Raji (cell line): ENCODE data around the gene KCNJ4.

Experiments
- POLR2A ChIP-seq: IDR thresholded peaks from 2 replicates; pipeline ENCODE4 v1.6.1; 2011; ENCODE audit warnings: low read depth, low read length, control low read depth; ENCODE audit not compliant: insufficient read depth

The KCNJ4 gene

GRCh38 chr22:38455076-38455529, at the start of gene KCNJ4:
KCNJ4 (minus strand) TSS chr22:38455199; CDS start chr22:38428132, 27,067 bp downstream.
- TF ChIP-seq POLR2A: no peak

- no peak for TF ChIP-seq POLR2A
Measured at GRCh38 chr22:38503021-38503420, 48.0 kb upstream of the KCNJ4 start.

DNA sequence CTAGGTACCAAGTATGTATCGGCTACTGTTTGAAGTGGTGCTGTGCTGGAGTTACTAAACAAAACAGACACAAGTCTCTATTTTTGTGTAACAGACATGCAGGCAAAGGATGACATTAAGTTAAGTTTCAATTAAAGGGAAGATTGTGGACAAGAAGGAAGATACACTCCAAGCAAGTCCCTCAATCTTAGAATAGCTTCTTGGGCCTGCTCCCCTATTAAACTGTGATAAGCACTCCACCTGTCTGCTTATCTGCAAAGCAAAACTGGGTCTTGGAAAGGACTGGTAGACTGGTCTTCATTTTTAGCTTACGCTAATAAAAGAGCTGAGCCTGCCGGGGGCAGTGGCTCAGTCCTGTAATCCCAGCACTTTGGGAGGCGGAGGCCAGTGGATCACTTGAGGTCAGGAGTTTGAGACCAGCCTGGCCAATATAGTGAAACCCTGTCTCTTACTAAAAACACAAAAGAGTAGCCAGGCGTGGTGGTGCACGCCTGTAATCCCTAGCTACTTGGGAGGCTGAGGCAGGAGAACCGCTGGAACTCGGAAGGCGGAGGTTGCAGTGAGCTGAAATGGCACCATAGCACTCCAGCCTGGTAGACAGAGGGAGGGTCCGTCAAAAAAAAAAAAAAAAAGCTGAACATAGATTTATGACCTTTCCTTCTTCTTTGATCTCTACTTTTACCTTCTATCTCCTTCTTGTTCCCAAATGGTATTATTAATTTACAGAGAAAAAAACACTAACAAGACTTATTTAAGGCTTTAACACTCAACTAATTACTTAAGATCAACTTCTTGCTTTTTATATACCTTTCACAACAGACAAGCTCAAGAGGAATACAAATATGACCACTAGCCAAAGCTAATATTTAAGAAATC, 47.0 kb upstream of the KCNJ4 start:
- TF ChIP-seq POLR2A: no peak

GRCh38 chr22:38497869-38498268, 42.9 kb upstream of the KCNJ4 start:
- TF ChIP-seq POLR2A: no peak

GRCh38 chr22:38494939-38495338, 39.9 kb upstream of the KCNJ4 start:
- no peak for TF ChIP-seq POLR2A

DNA sequence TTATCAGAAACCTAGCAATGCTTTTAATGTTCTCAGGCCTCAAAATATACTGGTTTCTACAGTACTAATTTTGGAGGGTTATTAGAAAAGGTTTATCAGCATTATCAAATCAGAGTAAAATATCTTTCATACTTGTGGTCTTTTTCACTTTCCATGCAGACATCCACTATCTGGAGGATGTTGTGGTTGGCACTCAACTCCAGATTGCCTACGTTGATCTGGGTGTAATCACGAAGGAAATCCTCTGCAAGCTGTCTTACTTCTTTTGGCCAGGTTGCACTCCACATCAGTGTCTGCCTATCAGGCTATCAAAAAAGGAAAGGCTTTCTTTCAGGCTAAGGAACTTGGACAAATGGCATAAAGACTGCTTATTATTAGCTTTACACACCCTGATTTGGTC, 39.5 kb upstream of the KCNJ4 start:
- TF ChIP-seq POLR2A: no peak

- TF ChIP-seq POLR2A: no peak
Measured at GRCh38 chr22:38491707-38492348, 36.8 kb upstream of the KCNJ4 start.

DNA sequence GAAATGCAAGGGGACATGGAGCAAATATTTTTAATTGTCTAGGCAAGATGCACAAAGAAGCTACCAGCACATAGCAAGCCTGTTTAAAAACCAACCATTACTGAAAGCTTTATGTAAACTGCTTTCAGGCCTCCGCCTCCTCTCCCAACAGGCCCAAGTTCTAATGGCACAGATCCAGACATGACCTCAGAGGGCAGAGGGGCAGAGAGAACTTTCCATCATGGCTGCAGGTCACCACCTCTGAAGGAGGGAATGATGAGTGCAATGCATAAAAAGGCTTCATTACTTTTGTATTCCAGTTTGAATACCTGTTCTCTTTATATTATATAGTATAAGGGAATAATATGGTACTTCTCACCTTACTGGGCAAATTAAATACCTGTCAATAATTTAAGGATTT, 35.9 kb upstream of the KCNJ4 start:
- no peak for TF ChIP-seq POLR2A

DNA sequence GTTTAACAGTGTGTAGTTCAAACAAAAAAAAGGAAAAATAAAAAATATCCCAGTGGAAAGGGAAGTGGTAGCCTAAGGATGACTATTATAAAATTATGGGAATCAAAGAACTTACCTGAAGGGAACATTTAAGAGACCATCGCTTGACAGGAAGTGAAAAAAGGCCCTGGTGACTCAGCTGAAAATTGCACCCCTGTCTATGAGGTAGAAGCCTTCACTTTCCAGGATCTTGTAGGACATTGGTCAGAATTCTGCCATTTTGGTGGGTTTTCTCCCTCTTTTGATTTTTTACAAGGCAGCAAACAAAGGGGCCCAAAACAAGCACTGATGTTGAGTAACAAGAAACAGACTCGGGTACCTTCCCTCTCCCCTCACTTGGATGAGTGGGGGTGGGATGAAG, 35.5 kb upstream of the KCNJ4 start:
- TF ChIP-seq POLR2A: no peak

DNA sequence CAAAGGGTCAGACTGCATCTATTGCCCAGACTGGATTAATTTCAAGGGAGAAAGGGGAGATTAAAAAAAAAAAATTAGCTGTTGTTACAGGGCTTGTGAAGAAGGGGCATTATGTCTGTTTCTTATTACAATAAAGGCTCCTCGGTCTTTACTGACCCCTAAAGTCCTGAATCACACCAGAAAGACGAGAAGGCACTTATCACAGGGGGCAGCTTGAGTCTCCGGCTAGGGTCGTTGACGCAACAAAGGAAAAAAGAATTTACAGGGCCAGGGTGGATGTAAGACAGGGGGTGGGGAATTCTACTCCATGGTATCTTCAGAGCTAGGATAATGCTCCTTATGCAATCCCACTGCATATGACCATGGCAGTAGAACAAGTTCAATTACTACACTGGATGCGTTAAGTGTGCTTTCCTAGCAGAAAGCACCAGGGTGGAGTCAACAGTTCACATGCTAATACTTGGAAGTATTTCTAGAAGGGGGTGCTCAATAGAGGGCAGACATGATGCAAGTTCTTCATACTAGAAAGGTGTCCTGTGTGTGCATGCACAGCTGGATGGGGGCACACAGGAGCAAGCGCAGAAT, 34.7 kb upstream of the KCNJ4 start:
- TF ChIP-seq POLR2A: no peak

- no peak for TF ChIP-seq POLR2A
Measured at GRCh38 chr22:38489142-38489541, 34.1 kb upstream of the KCNJ4 start.

DNA sequence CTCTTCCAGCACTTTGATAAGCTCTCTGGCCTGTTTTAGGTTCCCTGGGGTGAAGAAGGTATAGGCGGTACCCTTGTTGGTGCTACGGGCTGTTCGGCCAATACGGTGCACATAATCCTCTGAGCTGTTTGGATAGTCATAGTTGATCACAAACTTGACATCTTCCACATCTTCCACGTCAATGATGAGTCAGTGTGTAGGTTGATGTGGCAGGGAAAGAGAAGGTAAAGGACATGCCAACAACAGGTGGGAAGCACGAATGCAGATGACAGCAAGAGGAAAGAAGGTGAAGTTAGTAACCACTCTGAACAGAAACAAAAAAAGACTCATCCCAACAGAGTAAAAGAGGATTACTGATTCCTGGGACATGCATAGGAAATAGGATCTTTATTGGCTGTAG, 32.9 kb upstream of the KCNJ4 start:
- TF ChIP-seq POLR2A: no peak

- no peak for TF ChIP-seq POLR2A
Measured at GRCh38 chr22:38485783-38486182, 30.8 kb upstream of the KCNJ4 start.

DNA sequence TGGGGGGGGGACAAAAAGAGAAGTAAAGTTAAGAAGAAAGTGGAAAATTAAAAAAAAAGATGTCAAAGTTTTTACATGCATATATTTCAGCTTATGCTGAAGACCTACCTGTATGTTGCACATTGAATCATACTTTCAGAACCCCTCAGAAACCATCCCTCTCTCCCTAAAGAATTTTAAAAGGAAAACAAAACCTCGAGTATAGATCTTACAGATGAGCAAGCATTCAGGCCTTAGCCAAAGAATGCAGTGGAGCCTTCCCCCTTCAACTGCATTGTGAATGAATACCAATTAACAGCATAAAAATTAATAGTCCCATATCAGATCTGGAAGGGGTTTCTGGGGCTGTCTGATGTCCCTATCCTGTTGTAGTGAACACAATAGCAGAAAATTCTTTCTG, 29.2 kb upstream of the KCNJ4 start:
- no peak for TF ChIP-seq POLR2A

DNA sequence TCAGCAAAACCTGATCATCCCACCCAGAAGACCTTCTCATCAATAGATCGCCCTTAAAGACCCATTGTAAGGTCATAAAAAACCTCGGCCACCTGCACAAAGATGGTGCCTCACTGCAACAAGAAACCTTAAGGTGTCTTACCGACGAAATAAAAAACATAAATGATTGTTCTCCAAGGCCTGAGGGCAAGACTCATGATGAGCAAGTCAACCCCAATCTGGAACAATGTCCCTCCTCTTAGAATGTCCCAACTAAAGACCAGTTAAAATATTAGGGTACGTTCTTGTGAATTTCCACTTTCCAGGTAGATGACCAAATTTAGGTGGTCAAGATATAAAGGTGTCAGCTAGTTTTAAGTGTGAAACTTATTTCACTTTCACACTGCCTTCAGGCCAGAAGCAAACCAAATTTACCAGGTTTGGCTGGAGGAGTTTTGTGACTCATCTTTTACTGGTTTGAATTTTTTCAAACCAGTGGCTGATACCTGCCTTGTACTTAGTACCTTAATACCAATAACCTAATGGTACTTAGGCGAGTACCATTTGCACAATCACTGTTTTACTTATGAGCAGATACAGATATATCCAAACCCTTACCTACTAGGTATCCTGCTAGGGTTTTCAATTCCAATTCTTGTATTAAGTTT, 27.8 kb upstream of the KCNJ4 start:
- TF ChIP-seq POLR2A: no peak
